NCI-H524 (cell line): ENCODE data around the gene ZNF282.

ENCODE experiments used
- DNase-seq, 2 experiments: peaks; one replicate each; lab custom pipeline; 2025; lab: John Stamatoyannopoulos, UW

ZNF282 gene

DNA sequence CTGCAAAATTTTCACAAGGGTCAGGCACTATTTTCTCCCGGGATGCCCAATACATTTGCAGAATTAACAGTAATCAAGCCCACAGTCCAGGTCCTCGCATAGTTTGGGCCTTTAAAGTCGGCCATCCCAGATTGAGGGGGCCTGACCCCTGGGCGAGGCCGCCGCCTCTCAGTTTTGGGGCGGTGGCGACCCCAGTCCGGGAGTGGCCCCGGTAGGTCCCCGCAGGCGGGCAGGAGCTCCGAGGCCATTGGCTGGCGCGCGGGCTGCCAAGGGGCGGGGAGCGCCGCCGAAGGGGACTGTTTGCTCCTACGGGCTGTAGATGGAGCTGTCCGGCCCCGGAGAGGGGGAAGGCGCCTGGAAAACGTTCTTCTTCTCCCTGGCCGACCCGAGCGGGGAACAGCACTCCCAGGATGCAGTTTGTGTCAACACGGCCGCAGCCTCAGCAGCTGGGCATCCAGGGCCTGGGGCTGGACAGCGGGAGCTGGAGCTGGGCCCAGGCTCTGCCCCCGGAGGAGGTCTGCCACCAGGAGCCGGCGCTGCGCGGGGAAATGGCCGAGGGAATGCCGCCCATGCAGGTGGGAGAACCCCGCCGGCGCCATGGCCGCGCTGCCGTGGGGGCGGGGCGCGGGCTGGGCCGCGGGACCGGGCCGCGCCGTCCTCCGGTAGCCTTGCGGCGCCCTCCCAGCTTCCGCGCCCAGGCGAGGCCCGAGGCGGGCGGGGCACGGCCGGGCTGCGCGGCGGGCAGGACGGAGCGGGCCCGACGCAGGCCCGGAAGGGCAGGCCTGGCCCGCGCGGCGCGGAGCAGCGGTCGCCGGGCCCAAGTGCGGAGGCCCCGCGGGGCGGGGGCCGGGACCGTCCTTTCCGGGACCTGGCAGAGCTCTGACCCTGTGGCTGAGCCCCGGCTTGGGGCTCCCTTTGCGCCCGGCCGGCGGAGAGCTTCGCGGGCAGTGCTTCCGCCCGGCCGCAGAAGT is at the start of gene ZNF282:
TSS of gene ZNF282 (plus strand) at position 367 of the 971 bp plus-strand sequence. CDS start at position 411, 44 bp downstream.
- peak; percentile 71 to 85 for DNase-seq

DNA sequence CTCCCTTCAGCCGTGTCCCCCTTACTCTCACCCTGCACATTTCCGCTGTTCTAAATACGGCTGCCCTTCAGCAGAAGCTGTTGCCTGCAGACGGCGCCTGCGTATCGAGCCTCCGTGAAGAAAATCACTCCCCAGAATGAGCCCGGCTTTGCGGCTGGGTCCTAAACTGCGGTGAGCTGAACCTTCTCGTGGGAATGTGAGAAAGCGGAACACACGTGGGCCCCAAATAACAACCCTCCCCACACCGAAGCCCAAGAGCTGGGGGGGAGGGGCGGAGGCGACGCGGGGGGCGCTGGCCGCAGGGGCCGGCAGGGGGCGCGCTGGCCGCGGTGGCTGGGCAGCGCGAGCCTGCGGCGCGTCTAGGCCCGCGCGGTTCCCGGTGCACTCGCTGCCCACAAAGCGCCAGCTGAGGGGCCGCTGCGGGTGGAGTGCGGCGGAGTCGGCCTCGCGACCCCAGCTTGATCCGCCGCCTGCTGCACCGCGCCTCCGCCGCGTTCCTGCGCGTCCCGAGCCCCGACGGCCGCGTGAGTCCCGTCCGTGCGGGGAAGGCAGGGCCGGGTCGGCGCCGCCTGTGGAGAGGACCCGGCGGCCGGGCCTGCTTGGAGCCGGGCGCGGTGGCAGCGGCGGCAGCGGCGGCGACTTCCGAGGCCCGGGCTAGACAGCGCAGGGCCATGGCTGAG is 48.1 kb upstream of the ZNF282 start, which contains the start of gene ZNF398:
TSS of gene ZNF398 (plus strand) at position 382 of the 680 bp plus-strand sequence. CDS start at position 672, 290 bp downstream.
- DNase-seq, result peak; percentile 70 to 75

DNA sequence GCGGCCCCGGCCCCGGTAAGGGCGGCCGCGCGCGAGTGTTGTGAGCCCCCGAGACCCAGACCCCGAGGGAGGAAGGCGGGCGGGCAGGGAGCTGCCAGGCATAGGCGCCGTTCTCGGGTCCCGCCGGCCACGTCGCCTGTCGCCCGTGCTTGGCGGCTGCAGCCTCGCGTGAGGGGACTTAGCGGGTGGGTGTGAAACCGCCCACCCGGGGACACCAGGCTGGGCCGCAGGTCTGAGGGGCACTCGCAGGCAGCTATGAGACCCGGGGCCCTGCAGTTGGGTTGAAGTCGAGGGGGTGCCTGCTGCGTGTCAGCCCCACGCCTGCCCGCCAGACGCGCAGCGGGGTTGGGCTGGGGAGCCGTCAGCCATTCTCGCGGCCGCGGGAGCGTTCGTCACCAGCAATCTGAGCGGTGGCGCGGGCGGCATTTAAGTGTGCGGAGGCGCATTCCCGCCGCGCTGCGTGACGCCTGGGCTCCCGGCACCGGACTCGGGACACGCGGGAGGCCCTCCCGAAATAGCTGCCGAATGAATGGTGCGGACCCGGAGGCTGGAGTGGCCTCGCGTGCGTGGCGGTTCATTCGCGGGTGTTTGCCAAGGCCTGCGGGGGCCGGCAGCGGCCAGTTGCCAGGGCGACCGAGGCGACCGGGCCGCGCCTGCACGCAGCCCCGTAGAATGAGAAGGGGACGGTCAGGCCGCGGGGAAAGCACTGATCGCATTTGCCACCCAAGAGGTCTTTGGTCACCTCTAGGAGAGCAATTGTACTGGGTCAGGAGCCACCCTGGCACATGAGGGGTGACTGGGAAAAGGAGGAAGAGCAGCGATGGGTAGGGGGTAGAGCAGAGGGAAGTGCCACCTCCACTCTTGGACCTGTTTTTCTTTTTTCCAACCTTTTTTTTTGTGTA is 47.3 kb upstream of the ZNF282 start:
- peak in 1 of 2 experiments; percentile 28 for DNase-seq

DNA sequence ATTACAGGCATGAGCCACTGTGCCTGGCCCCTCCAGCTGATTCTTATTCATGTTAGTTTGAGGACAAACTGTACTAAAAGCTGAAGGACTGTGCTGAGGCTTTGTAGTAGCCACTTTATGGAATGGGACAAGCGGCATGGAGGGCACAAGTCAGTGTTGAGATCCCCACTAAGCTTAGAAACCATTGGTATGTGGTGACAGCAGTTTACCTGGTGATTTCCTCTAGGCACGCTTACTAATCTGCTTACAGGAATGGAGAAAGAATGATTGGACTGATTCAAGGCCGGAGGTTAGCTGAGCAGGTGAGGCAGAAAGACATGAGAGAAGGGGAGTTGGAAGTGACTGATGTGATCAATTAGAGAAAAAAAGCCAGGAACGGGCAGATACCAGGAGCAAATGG is 44.4 kb upstream of the ZNF282 start:
- no peak for DNase-seq

DNA sequence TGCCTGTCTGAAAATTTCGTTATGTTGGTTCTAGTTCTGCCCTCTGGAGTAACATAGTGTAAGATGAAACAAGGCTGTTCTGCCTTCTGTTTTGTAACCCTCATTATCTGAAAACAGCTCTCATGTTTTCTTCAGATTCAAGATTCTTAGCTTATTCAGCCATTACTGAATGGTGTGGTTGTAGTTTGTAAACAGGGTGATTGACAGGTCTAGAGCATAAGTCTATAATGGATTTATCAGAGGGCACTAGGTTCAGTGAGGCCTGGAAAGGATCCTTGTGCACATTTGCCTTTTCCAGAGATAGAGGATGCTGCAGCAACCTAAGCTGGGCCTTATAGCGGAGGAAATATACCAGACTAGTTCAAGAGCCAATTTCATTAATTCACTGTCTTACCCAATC is 42.0 kb upstream of the ZNF282 start:
- DNase-seq, result no peak

DNA sequence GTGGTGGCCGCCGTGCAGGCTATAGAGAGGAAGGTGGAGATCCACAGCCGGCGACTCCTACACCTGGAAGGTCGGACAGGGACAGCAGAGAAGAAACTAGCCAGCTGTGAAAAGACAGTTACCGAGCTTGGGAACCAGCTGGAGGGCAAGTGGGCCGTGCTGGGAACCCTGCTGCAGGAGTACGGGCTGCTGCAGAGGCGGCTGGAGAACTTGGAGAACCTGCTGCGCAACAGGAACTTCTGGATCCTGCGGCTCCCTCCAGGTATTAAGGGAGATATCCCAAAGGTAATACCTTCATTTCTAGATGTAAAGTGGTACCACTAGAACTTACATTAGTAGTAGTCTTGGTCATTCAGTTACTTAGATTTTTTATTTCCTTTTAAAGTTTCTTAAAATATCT is 41.3 kb upstream of the ZNF282 start:
- DNase-seq, result no peak

DNA sequence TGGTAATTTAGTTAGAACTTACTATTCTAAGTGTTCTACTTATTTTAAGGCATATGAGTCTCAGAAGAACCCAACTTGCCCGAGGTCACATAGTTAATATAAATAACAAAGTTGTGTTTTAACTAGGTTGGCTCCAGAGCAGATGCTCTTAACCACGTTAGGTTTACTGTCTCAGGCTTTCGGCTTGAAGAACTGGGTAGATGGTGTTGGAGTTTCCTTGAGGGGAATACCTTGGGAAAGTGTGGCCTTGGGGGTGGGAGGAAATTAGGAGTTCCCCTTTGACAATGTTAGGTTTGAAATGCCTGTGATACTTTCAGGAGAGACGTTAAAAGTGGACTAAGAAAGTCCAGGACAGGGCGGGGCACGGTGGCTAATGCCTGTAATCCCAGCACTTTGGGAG is 38.4 kb upstream of the ZNF282 start:
- no peak for DNase-seq

DNA sequence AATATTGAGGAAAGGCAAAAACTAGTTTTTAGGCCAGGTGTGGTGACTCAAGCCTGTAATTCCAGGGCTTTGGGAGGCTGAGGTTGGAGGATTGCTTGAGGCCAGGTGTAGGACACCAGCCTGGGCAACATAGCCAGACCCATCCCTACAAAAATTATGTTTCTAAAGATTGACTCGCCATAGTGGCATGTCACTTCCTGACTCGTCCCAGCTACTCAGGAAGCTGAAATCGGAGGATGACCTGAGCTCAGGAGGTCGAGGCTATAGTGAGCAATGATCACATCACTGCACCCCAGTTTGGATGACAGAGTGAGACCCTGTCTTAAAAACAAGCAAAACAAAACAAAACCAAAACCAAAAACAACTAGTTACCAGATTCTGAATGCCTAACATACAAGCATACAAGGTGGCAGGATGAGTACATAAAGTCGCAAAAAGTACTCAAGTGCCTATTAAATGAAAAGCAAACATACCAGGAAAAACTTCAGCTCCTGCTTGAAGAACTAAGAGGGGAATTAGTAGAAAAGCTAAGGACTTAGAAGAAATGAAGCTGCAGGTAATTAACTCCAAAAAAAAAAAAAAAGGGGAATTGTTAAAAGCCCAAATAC is 34.0 kb upstream of the ZNF282 start:
- DNase-seq, result no peak

DNA sequence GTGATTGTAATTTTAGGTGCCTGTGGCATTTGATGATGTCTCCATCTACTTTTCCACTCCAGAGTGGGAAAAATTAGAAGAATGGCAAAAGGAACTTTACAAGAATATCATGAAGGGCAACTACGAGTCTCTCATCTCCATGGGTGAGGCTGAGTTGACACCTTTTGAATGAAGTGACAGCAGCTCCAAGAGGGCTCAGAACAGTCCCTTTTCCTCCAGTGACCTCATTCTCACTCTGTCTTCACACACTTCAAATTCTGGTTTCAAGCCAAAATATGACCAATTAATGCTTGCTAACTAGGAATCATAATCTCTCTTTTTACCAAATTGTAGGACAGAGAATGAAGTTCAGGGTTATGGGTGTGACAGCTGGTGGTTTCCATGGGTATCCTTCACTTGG is 29.2 kb upstream of the ZNF282 start:
- DNase-seq, result no peak

DNA sequence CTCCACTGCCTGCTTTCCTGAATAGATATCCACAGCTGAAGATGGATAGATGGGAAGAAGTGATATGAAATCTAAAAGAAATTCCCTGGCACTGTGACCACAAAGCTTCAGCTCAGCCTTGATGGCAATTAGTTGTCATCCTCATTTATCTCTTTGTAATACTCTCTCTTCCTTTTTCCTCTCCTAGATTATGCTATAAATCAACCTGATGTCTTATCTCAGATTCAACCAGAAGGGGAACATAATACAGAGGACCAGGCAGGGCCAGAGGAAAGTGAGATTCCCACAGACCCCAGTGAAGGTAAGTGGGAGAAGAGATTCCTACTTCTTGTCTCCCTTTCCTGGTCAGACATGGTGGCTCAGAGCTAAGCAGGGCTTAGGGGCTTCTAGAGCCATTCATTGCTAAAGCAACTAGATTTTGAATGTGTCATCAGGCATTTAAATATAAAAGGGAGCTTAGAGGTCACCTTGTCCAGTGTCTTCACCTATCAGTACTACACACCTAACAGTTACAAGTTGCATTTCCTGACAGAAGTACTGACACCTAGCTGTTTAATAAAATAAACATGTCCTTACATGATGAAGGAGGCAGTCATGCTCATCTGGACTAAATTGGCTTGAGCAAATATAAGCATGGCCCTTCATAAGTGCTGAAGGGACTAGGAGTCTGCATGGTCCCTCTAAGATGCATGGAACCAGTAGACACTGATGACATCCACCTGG is 28.6 kb upstream of the ZNF282 start:
- no peak for DNase-seq

DNA sequence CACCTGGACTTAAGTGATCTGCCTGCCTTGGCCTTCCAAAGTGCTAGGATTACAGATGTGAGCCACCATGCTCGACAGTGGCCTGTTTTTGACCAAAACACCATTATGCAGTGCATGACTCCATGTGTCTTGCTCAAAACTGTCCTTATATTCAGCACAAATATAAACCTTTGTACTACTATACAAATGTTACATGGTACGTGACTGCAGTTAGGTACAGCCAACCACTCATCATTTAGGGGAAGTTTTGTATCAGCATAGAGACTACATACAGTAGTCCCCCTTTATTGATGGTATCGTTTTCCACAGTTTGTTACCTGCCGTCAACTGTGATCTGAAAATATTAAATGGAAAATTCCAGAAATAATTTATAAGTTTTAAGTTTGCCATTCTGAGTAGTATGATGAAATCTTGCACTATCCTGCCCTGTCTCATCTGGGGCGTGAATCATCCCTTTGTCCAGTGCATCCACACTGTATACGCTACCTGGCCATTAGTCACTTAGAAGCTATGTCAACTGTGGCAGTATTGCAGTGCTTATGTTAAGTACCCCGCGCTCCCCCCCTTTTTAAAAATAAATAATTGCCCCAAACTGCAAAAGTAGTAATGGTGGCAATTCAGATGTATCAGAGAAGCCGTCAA is 23.3 kb upstream of the ZNF282 start:
- no peak for DNase-seq

DNA sequence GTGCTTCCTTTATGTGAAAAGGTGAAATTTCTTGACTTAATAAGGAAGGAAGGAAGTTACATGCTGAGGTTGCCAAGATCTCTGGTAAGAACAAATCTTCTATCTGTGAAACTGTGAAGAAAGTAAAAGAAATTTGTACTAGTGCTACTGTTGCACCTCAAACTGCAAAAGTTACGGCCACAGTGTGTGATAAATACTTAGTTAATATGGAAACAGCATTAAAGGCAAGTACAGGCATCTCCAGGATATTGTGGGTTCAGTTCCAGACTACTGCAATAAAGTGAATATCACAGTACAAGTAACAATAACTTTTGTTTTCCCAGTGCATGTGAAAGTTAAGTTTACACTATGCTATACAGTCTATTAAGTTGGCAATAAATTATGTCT is 22.8 kb upstream of the ZNF282 start:
- DNase-seq, result no peak

DNA sequence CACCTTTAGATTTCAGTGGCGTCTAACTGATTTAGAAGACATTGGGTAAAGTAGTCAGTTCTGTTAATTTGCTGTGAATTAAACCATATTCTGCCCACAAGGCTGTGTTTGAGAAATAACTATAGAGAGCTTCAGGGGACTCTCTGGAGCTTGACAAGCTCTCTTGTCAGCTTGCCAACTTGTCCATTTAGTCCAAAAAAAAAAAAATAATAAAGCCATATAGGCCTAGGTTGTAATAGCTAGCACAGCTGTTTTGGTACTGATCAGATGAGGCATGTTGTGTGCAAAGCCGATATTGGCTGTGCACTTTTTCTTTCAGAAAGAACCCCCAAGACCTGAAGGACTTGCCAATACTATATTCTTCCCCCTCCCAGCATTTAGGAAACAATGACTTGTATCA is 20.2 kb upstream of the ZNF282 start:
- DNase-seq, result no peak

DNA sequence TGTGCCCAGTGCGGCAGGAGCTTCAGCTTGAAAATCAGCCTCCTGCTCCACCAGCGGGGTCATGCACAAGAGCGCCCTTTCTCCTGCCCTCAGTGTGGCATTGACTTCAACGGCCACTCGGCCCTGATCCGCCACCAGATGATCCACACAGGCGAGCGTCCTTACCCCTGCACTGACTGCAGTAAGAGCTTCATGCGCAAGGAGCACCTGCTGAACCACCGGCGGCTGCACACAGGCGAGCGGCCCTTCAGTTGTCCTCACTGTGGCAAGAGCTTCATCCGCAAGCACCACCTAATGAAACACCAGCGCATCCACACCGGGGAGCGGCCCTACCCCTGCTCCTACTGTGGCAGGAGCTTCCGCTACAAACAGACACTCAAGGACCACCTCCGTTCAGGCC is 16.1 kb upstream of the ZNF282 start:
- DNase-seq, result no peak

DNA sequence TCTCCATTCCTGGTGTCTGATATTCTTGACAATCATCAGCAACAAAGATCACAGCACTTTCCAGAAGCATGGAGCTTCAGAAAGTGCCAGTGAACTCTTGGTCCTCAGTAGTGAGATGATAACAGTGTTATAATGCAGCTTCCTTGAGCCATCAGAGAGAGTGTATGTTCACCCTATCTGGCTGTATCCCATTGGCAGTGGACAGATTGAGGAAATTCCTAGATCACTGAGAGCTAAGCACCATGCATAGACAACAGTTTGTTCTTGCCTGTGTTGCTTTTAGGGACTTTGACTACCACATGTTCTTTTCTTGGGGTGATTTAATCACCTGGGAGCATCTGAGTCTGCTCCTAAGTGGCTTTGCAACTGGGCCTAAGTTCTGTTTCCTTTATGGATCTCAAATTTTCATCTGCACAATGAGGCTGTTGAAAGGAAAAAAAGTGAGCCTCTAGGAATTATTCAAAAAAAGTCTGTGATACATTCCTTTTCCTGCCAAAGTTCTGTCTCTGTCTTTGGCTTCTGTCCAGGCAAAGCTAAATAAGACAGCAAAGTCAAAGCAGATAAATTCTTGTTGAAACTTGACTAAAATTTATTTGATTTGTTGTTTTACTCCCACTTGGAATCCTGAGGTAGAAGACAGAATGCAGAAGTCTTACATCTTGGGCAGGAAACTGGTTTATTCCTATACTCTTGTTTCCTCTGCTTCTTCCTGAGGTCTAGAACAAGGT is 14.5 kb upstream of the ZNF282 start:
- no peak for DNase-seq

DNA sequence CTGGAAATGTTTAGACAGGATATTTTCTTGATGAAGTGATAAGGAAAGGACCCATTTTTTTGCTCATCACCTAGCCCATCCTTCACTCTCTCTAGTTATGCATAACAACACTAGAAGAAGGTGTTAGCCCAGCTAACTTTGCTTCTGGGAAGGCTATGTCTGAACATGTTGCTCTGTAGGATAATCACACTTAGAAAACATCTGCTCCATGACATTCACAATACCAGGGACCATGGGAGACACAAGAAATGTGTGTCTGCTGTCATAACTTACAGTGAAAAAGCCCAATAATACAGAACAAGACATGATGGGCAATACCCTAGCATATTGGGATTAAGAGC is 13.9 kb upstream of the ZNF282 start:
- DNase-seq, result no peak

DNA sequence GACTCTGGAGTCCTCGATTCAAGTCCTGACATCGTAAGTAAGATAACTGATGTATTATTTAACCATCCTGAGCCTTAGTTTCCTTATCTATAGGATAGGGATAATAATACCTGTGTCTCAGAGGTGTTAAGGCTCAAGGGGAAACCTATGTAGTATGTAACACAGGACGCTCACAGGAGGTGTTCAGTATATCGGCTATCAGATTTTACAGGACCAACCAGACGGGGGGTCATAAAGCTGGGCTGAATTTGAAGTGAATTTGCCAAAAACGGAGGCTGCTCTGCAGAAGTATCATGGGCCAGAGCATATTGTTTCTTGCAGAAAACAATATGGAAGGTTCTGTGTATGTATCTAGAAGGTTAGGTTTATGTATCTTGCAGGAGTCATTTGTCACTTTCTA is 11.1 kb upstream of the ZNF282 start:
- DNase-seq, result no peak

DNA sequence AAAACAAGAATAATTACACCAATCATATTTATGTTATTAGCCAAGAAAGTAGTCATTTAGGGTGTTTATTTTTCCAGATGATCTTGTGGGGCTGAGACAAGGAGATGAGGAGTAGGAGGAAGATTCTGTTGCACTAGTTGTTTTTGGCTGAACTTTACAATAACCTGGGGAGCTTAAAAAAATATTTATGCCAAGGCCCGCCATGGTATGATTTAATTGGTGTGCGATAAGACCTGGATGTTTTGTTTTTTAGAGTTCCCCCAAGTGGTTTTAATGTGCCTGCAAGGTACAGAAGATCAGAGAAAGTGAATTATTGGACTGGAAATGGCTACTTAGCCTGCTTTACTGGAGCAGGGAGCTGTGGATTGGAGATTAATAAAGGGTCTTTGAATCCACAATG is 7.1 kb upstream of the ZNF282 start:
- DNase-seq, result no peak

DNA sequence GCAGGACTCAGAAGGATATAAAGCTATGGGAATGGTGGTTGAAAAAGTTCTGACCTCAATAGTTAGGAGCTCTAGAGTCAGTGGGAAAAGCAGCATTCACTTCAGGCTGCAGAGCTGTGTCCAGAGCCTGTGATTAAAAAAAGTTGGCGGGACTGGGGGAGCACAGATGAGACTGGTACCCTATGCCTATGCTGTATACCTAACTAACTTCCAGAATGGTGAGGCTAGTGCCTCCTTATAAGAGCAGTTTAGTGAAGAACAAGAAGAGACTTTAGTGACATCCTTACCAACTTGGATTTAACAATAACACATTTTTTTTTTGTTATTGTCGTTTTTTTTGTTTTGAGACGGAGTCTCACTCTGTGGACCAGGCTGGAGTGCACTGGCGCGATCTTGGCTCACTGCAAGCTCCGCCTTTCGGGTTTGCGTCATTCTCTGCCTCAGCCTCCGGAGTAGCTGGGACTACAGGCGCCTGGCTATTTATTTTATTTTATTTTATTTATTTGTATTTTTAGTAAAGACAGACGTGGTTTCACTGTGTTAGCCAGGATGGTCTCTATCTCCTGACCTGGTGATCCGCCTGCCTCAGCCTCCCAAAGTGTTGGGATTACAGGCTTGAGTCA is 6.6 kb upstream of the ZNF282 start:
- no peak for DNase-seq
